GM21367 (cell line): ENCODE measurements around the gene HK2.

Experiments used
- ATAC-seq: cut with Tn5 transposase; IDR thresholded peaks from one replicate; pipeline ENCODE4 v1.9.1; 2021; ENCODE audit not compliant: unreplicated experiment

The HK2 gene

DNA sequence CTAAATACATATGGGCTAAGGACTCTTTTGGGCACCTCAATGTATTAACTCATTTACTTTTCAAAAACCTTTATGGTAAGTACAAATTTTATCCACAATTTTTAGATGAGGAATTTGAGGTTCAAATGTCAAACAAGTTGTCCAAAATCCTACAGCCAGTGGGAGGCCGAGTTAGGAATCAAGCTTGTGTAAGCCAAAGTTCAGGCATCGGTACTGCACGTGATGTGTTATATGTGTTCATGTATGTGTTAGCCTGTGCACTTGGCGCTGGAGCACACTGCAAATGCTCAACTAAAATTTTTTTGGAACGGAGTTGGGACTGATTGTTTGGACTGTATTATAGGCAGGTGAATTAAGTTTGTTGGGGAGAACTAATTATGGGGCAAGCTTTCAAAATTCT is 22.7 kb downstream of the HK2 start:
- no peak for ATAC-seq

DNA sequence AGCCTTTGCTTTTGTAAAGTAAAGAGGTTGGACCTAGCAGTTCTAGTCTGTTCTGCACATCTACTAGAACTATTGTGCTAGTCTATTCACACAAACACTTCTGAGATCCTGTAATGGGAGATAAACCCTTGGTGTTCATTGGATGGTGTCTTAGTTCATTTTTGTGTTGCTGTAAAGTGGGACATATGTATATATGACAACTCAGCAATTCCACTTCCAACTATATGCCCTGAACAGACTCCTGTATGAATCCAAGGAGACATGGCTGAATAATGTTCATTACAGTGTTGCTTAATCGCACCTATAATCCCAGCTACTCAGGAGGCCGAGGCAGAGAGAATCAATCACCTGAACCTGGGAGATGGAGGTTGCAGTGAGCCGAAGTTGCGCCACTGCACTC is 23.3 kb downstream of the HK2 start:
- no peak for ATAC-seq

DNA sequence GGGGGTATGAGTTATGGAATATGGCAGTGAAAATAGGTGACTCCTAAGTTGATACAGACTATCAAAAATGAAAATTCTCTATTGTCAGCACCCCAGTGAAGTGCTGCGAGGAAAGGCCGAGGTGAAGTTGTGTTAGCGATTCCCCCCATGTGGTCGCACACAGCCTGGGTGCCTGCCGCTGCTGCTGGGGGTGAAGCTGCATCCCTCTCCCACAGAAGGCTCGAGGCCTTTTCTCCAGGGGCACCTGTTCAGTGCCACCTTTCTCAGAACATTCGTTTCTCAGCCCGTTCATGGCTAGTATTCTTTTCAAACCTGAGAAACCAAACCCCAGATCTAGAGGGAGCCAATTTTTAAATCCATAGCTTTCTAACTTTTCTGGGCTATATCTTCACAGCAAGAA is 23.8 kb downstream of the HK2 start:
- ATAC-seq: no peak

DNA sequence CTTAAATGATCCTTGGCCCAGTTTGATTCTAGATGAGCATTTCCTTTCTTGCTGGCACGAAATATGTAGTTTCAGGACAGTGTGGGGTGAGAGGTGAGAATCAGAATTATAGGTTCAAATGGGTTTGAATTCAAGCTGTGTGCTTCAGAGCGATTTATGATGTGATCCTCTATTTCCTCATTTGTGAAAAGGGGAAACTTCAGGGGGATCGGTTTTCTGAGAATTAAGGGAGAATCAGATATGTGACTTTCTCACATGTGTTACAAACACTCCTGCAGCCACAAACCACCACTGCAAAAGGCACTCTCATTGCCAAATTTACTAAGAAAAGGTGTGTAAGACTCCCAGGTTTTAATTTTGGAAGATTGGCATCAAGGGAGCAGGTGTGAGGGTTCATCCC is 24.4 kb downstream of the HK2 start:
- ATAC-seq: no peak

DNA sequence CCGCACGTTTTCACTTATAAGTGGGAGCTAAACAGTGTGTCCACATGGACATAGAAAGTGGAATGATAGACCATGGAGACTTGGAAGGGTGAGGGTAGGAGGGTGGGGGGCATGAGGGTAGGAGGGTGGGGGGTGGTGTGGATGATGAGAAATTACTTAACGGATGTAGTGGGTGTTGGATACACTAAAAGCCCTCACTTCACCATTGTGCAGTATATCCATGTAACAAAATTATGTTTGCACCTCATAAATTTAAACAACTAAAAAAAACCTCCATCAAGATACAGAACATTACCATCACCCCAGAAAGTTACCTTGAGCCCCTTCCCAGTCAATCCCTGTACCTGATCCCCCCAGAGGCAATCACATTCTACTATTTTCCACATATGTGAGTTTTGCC is 26.2 kb downstream of the HK2 start:
- ATAC-seq: no peak

DNA sequence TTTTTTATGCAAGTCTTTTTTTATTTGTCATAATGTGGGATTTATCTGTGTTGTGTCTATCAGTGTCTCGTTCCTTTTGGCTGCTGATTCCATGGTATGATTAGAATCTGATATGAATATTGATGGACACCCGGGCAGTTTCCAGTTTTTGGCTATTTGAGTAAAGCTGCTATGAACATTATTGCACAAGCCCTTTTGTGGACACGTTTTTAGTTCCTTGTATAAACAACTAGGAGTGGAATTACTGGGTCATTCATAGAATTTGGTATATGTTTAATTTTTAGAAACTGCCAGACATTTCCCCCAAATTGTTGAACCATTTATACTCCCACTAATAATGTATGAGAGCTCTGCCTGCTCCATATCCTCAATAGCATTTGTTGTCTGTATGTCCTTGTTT is 26.6 kb downstream of the HK2 start:
- no peak for ATAC-seq

DNA sequence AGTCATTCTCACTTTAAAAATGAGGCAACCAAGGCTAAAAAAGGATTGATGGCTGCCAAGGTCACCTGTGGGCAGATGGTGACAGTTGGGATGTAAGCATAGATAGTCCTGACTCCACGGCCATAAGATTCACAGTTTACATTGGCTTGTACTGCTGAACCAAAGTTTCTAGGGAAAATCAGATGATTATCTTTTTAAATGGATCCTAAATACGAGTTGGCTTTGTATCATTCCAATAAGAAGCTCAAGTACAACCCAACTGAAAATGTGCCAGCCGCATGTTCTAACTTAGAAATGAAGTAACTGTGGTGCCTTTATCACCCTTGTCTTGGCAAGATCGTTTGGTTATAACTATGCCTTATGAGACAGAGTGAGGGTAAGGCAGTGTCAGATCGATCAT is 27.6 kb downstream of the HK2 start:
- ATAC-seq: no peak

DNA sequence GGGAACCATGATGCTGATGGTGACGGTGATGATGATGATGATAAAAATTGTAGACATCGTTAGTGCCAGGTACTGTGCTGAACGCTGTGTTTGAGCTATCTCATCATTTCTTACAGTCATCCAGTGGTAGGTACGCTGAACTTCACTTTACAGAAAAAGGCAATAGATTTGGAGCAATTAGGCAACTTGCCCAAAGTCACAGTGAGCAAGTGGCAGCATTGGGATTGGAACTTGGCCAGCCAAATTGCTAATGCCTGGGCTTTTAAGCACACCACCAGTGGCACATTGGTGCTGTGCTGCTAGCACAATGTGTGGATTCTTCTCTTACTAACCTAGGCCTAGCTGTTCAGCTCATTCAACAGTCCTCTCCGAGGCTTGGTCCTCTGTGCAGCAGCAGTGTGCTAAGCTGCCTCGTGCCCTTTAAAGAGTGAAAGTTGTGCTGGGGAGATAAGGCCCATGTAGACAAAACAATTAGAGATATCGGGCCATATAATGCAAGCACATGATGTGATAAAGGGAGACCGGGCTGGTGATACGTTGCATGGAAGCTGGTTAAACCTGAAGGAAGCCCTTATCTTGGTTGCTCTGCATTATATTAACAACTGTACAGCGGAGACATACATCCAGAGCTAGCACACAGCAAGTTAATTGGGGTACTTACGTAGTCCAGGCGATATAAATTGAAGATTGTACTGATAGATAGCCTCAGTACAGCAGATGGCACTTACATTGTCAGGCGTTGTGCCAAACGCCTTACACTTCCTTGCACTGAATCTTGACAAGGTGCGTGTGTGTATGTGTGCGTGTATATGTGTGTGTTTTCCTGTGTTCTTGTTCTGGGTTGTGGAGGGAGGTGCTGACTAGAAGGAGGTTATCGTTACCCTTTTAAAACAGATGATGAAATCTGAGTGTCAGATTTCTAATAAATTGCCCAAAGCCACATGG is 28.4 kb downstream of the HK2 start:
- ATAC-seq: no peak

DNA sequence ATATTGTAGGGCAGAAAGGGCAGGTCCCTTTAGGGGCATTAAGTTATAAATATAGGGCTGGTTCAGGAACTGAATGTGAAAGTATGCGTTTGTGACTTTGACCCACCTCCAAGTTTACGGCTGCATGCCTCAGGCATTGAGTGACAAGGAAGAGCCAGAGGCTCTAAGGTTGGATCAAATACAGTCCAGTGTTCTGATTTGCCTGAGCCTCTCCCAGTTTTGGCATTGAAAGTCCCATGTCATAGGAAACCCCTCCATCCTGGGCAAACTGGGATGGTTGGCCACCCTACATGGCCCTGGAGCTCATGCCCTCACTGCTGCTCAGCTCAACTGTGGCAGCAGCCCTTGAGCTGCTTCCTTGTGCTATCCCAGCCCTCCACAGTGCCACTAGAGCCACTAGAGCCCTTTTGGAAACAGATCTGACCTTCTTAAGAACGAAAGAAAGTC is 29.9 kb downstream of the HK2 start:
- ATAC-seq: no peak

DNA sequence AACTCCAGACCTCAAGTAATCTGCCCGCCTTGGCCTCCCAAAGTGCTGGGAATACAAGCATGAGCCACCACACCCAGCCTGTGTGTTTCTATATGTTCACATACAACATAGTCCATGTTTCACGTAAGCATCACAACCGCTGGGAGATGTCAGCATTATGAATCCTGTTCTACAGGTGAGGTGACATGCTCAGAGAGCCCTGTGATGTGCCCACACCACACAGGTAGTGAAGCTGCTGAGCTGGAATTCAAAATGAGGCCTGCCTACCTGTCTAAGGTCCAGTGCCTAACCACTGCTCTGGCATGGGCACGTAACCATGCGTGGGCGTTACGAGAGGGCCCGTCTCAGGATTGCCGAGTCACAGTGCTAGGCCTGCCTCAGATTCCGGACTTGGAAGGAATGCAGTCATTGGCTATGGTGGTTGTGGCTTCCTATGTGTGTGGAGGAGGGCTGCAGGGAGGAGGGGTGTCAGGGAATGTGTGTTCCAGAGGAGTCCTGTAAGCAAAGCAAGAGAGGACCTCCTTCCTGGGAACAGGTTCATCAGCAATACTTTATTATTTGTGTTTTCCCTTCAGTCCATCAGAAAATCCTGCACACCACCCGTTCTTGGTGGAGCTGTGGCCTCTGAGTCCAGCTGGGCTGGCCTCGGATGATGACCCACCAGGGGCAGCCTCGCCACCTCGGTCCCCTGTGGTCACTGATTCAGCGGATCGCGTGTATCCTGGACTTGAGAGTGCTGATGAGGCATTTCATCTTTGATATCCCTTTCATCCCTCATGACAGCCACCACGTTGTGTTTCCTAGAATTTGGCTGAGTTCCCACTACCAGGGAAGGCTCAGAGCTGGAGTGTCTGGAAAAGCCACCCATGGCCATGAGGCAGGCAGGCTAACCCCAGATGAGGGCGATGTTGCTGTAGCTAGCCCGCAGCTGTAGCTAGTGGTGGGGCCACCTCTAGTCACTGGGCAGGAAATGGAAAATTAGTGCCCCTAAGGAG is 31.1 kb downstream of the HK2 start:
- no peak for ATAC-seq

DNA sequence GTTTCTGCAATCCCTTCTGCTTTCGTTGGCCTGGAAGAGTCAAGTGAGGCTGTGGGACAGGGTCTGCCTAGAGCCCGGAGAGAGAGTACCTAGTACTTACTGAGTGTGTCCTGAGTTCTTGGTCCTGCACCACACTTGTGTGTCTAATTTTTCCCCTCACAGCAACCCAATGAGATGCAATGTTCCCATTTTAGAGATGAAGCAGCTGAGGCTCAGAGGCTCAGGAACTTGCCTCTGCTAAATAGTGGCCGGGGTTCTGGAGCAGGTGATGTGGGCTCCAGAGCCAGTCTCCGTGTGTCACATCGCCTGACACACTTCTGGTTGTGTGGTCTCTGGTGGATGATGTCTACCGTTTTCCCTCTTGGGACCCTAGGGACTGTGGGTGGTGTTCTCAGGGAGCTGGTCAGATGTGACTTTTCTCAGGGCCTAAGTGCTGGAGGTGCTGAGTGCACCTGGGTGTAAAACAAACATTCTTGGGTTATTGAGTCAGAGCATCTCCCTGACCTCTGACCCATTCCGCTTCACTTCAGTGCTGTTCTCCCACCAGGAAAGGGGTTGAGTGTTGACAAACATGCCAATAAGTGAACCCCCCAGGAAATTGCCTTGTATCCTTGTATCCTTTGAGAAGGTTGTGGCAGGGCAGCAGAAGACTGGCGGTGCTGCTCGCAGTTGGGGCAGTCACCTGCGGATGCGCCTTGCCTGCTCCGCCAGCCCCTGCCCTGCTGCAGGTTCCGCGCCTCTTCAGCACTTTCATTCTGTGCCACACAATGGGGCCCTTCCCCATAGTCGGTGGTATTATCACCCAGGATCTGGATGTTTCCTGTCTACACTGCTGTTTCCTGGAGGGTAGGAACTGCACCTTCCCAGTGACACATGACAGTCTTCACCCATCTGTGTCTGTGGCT is 32.1 kb downstream of the HK2 start:
- no peak for ATAC-seq

DNA sequence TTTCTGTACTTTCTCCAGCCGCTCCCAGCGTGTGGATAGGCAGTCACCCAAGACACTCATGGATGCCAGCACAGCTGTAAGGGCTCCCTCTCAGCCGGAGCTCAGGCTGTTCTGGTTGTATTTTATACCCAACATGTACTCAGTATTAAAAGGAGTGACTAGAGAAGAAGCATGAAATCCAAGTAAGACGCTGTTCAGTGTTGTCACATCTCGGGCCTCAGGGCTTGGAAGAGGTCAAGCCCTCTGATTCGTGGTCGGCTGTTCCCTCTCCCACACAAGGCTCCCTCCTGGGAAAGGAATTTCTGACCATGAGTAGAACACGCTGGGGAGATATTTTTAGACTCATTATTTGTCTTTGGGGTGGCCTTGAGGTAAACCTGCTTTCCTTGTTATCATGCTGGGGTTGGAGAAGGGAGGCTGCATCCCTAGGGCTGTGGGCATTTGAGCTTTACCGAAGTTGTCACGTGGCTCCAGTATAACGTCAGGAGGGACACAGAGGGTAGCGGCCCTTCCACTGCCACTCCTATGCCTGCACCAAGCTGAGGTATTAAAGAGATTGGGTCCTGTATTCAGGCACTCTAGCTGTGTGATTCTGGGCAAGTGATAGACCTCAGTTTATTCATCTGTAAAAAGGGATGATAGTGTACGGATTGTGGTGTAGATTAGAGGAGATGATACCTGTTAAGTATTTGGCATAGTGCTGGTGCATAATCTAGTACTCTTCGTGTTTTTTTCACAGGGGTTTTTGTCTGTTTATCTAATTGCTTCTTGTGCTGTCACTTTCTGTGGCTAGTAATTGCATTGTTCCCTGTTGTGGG is 34.1 kb downstream of the HK2 start:
- no peak for ATAC-seq

DNA sequence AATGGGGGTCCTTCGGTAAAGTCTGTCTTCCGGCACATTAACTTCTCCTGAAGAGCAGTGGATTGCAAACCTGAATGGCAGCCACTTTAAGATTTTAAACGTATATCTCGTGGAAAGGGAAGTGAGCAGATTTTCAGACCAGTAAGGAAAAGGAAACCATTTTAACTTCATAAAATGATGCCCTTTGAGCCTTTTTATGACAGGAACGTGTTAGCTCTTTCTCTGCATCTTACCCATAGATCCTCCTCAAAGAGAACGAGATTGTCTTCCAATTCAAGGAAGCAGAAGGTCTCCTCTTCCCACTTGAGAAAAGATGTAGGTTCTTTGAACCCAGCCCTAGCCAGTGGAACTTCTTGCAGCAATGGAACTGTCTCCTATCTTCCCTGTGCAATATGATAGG is 35.6 kb downstream of the HK2 start:
- ATAC-seq: no peak

DNA sequence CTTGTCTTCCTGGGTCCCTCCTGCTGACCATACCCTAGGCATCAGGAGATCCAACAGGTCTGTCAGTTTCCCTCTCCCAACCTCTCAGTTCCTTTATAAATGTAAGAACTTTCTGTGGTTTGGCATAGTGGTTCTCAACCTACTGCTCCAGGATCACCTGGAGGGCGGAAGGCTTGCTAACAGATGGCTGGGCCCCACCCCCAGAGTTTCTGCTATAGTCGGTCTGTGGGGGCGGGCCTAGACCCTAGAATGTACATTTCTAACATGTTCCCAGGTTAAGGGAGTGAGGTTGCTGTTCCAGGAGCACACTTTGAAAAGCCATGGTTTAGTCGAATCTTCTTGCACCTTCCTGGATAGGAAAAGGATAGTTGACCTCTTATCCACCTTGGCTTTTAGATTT is 37.0 kb downstream of the HK2 start:
- no peak for ATAC-seq

DNA sequence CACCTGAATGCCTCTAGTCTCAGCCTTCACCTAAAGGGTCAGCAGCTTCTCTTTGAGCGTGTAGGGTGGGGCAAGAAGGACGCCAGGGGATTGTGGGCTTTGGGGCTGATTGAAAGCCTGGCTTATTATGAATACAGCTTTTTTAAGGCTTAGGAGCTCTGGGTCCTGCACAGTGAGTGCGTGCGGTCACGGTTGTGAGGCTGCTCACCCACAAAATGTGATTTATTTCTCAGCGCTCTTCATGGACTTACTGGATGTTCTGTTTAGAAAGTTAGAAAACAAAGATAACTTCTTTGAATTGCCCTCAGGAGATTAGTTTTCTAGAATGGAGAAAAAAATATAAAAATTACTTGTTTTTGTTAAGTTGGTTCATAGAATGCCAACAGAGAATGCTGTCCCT is 37.5 kb downstream of the HK2 start:
- no peak for ATAC-seq

DNA sequence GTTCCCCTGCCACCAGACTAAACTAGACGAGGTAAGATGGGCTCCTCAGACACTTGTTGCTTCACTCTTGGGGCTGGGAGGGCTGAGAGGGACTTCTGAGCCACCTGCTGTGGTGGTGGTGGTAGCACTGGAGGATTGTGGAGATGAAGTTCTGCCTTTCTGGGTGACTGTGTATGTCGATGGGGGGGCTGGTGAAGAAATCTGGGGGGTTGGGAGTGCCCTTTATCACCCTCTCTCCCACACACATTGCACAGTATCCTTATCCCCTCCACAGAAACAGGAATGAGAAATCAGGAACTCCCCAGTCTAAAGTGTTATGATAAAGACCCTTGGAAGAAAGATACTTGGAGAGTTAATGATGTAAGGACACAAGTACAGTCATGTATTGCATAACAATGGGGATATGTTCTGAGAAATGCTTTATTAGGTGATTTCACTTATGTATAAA is 38.5 kb downstream of the HK2 start:
- ATAC-seq: no peak

DNA sequence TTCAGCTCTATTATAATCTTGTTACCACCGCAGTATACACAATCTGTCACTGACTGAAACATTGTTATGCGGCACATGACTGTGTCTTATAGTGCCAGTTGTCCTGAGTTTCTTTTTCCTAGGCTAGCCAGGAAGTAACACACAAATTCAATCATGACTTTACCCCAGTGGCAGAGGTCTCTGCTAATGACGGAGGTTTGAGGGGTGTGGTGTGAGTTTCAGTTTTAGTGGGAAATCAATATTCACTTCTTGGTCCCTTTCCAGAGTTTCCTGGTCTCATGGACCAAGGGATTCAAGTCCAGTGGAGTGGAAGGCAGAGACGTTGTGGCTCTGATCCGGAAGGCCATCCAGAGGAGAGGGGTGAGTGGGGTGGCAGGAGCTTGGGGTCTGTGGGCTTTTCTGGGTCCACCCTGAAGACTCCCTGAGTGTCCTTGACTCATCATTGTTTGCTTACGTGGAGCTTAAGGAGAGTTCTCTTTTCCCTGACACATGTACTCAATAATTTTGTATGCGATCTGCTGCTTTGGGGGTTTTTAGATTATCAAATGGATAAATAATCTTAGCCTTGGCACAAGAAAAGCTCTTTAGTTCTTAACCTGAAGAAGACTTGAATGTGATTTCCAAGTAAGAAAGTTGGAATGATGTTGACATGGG is 39.2 kb downstream of the HK2 start:
- no peak for ATAC-seq

DNA sequence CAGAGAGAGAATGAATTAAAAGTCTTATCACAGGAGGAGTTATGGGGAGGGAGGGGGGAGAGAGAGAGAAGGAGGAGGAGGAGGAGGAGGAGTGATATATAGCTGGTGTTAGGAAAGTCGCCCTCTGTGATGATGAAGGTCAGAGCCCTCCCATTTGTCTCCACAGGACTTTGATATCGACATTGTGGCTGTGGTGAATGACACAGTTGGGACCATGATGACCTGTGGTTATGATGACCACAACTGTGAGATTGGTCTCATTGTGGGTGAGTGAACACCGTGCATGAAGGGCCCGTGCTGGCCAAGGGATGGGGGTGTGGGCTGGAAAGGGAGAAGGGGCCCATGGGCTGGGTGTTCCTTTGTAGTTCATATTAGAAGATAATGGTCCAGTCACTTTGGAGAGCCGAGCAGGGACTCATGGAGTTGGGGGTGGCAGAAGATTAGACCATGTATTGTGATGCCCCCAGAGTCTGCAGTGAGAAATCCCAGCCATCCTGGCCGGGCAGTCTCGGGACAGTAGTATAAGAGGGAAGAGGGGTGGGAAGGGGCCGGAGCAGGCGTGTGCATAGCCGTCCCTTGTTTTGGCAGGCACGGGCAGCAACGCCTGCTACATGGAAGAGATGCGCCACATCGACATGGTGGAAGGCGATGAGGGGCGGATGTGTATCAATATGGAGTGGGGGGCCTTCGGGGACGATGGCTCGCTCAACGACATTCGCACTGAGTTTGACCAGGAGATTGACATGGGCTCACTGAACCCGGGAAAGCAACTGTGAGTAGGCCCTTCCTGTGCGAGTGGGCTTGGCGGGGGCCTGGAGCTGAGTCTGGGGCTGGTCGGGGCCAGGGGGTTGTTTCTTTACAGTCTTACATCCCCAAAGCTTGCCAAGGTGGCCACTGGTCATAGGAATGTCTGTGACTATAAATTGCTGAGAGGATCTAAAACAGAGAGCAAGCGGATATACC is 40.0 kb downstream of the HK2 start:
- no peak for ATAC-seq
